Caco-2 (cell line): ENCODE data around the gene PINK1. TPM values are rescaled to one million over a fixed set of nuclear protein-coding genes. Genes with fewer than 3 reads are reported as not detected.

ENCODE experiments used
- BruUV-seq: library from RNA; stranded (reverse); fragments of 400-500 nt; replicated peaks from 2 replicates; lab custom pipeline; 2021; lab: Mats Ljungman, UMichigan
- CTCF ChIA-PET: fragments of 300-600 bp; sonication (Branson Sonifier 250); formaldehyde crosslinking; loops from one replicate; lab custom pipeline; 2022; ENCODE audit warnings: antibody characterized with exemption; lab: Charles Lee
- POLR2A ChIA-PET: fragments of 300-600 bp; sonication (Branson Sonifier 250); formaldehyde crosslinking; loops from one replicate; lab custom pipeline; 2022; ENCODE audit warnings: antibody characterized with exemption; lab: Charles Lee
- DNase-seq, 2 experiments: peaks; one replicate each; pipeline versions ENCODE4 v3.0.0 to v3.0.0-alpha.2; 2020 to 2022
- H3K27me3 ChIP-seq: replicated peaks from 2 replicates; pipeline ENCODE4 v1.6.0; 2011; ENCODE audit warnings: low read length; ENCODE audit not compliant: control insufficient read depth, insufficient read depth
- H3K36me3 ChIP-seq: 2 replicates; pipeline ENCODE4 v1.5.1; 2011; ENCODE audit warnings: low read length; ENCODE audit not compliant: control insufficient read depth, insufficient read depth
- H3K4me1 ChIP-seq: fragments of 250-450 bp; sonication (Bioruptor Pico); 2 replicates; pipeline ENCODE4 v1.5.1; 2020; ENCODE audit warnings: mild to moderate bottlenecking
- H3K4me3 ChIP-seq: 2 replicates; pipeline ENCODE4 v1.5.1; 2011; ENCODE audit warnings: low read depth, mild to moderate bottlenecking, control low read depth, low read length
- H3K9me3 ChIP-seq: fragments of 250-450 bp; sonication (Bioruptor Pico); 2 replicates; pipeline ENCODE4 v1.5.1; 2020; ENCODE audit warnings: mild to moderate bottlenecking, moderate library complexity
- H3K27ac Mint-ChIP-seq: one replicate; pipeline ENCODE4 v1.8.0; 2022; ENCODE audit warnings: mixed read lengths; ENCODE audit not compliant: unreplicated experiment
- H3K27me3 Mint-ChIP-seq: one replicate; pipeline ENCODE4 v1.8.0; 2022; ENCODE audit warnings: mixed read lengths; ENCODE audit not compliant: insufficient read depth, unreplicated experiment
- H3K36me3 Mint-ChIP-seq: one replicate; pipeline ENCODE4 v1.8.0; 2022; ENCODE audit warnings: mild to moderate bottlenecking, mixed read lengths; ENCODE audit not compliant: insufficient read depth, unreplicated experiment
- H3K4me1 Mint-ChIP-seq: one replicate; pipeline ENCODE4 v1.8.0; 2022; ENCODE audit warnings: low read depth, mixed read lengths; ENCODE audit not compliant: unreplicated experiment
- H3K4me3 Mint-ChIP-seq: one replicate; pipeline ENCODE4 v1.8.0; 2022; ENCODE audit warnings: mild to moderate bottlenecking, moderate library complexity, mixed read lengths; ENCODE audit not compliant: unreplicated experiment
- H3K9me3 Mint-ChIP-seq: one replicate; pipeline ENCODE4 v1.8.0; 2022; ENCODE audit warnings: mixed read lengths; ENCODE audit not compliant: unreplicated experiment
- CTCF ChIP-seq, 2 experiments: fragments of 200-600 bp in 1 of 2; IDR thresholded peaks; 1 replicate in 1 of 2; 2 replicates in 1 of 2; pipeline versions ENCODE4 v1.5.1 to v1.8.0; 2011 to 2022; ENCODE audit warnings: antibody characterized with exemption in 1 of 2, control low read depth in 1 of 2, inconsistent platforms in 1 of 2, low read depth in 1 of 2, low read length in 1 of 2, mild to moderate bottlenecking in 1 of 2, moderate library complexity in 1 of 2; ENCODE audit not compliant: insufficient read depth in 1 of 2, severe bottlenecking in 1 of 2, unreplicated experiment in 1 of 2
- intact Hi-C: fragments of 100-400 bp; cut with micrococcal nuclease; formaldehyde crosslinking; loops from one replicate; pipeline ENCODE4 v1.10.0; 2022; ENCODE audit not compliant: unreplicated experiment
- total RNA-seq: library from RNA; stranded (reverse); gene quantifications from 2 replicates; pipeline ENCODE4 v1.2.3, GENCODE V29; 2022

PINK1 gene
- total RNA-seq, 1 experiment from 2014 or later = 23.2 TPM

- Mint-ChIP-seq H3K4me1 (peaks cover 22% of the 10 kb centered on the region), H3K27ac (no peak overlapping the region), H3K36me3 (peaks cover 8% of the 10 kb centered on the region), H3K4me3 (no peak overlapping the region), H3K27me3 (no peaks in the 10 kb centered on the region), H3K9me3 (no peaks in the 10 kb centered on the region)
- Histone ChIP-seq H3K36me3 (no peaks in the 10 kb centered on the region), H3K4me3 (no peak overlapping the region), H3K9me3 (no peaks in the 10 kb centered on the region), H3K27me3 (no peaks in the 10 kb centered on the region), H3K4me1 (peaks cover 19% of the 10 kb centered on the region)
- ChIA-PET CTCF (no interaction called here), POLR2A (interaction anchor here (0.6 kb wide), 1 partner anchor 1059 kb away, joined by 3 read pairs; the partner anchor contains the start of gene RAP1GAP)
- no peak for DNase-seq
- no peak for TF ChIP-seq CTCF (IDR thresholded peaks at IDR 0.05; ENCODE audit: insufficient read depth in 1 of 2, low read depth in 1 of 2, low read length in 1 of 2, severe bottlenecking in 1 of 2, unreplicated experiment in 1 of 2)
- intact Hi-C loops = no loop called here
- BruUV-seq = no TSS peak
Measured at GRCh38 chr1:20609541-20609940, 23.7 kb upstream of the PINK1 start.

- Mint-ChIP-seq H3K4me3 (no peak overlapping the region), H3K27me3 (no peaks in the 10 kb centered on the region), H3K27ac (no peak overlapping the region), H3K9me3 (no peaks in the 10 kb centered on the region), H3K4me1 (peaks cover 23% of the 10 kb centered on the region), H3K36me3 (peaks cover 8% of the 10 kb centered on the region)
- Histone ChIP-seq H3K27me3 (no peaks in the 10 kb centered on the region), H3K4me3 (no peak overlapping the region), H3K9me3 (no peaks in the 10 kb centered on the region), H3K36me3 (no peaks in the 10 kb centered on the region), H3K4me1 (peaks cover 19% of the 10 kb centered on the region)
- ChIA-PET CTCF (no interaction called here), POLR2A (no interaction called here)
- intact Hi-C loops = no loop called here
- DNase-seq = no peak
- no peak for TF ChIP-seq CTCF (IDR thresholded peaks at IDR 0.05; ENCODE audit: insufficient read depth in 1 of 2, low read depth in 1 of 2, low read length in 1 of 2, severe bottlenecking in 1 of 2, unreplicated experiment in 1 of 2)
- BruUV-seq = no TSS peak
Measured at GRCh38 chr1:20610970-20611369, 22.3 kb upstream of the PINK1 start.

- no peaks in the 10 kb centered on the region for H3K36me3 ChIP-seq
- peaks cover 14% of the 10 kb centered on the region for H3K4me1 ChIP-seq
- no peaks in the 10 kb centered on the region for H3K27me3 ChIP-seq
- no peaks in the 10 kb centered on the region for H3K27me3 Mint-ChIP-seq
- H3K27ac Mint-ChIP-seq = no peak overlapping the region
- no peaks in the 10 kb centered on the region for H3K9me3 Mint-ChIP-seq
- ChIA-PET CTCF (no interaction called here), POLR2A (no interaction called here)
- peaks cover 8% of the 10 kb centered on the region for H3K36me3 Mint-ChIP-seq
- DNase-seq = no peak
- no peaks in the 10 kb centered on the region for H3K9me3 ChIP-seq
- H3K4me1 Mint-ChIP-seq = peaks cover 23% of the 10 kb centered on the region
- no peak for TF ChIP-seq CTCF (IDR thresholded peaks at IDR 0.05; ENCODE audit: insufficient read depth in 1 of 2, low read depth in 1 of 2, low read length in 1 of 2, severe bottlenecking in 1 of 2, unreplicated experiment in 1 of 2)
- no peak overlapping the region for H3K4me3 ChIP-seq
- intact Hi-C loops = no loop called here
- BruUV-seq = no TSS peak
- H3K4me3 Mint-ChIP-seq = no peak overlapping the region
Measured at GRCh38 chr1:20611652-20612051, 21.6 kb upstream of the PINK1 start.
